ENCODE results near the gene APOC1.
A peak's percentile ranks its signal among the peaks of the same experiment; 100 is the strongest.
"Not testable (repeated sequence)": the region's sequence is repeated elsewhere in the genome, so short reads cannot be mapped to it uniquely, and the experiment has no call there.

Gene APOC1

DNA sequence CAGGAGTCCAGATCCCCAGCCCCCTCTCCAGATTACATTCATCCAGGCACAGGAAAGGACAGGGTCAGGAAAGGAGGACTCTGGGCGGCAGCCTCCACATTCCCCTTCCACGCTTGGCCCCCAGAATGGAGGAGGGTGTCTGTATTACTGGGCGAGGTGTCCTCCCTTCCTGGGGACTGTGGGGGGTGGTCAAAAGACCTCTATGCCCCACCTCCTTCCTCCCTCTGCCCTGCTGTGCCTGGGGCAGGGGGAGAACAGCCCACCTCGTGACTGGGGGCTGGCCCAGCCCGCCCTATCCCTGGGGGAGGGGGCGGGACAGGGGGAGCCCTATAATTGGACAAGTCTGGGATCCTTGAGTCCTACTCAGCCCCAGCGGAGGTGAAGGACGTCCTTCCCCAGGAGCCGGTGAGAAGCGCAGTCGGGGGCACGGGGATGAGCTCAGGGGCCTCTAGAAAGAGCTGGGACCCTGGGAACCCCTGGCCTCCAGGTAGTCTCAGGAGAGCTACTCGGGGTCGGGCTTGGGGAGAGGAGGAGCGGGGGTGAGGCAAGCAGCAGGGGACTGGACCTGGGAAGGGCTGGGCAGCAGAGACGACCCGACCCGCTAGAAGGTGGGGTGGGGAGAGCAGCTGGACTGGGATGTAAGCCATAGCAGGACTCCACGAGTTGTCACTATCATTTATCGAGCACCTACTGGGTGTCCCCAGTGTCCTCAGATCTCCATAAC lies 8.8 kb upstream of the APOC1 start, which contains the start of gene APOE:
TSS of gene APOE (plus strand) at position 360 of the 724 bp plus-strand sequence. CDS start 829 bp downstream, outside the sequence.
- Histone ChIP-seq H3K36me3 (ENCODE audit: insufficient read depth, low read length) (peaks cover 14% of the 10 kb centered on the region), H3K9ac (ENCODE audit: low read depth, low read length) (no peak within 1 kb of the TSS), H3K4me1 (ENCODE audit: control insufficient read depth, insufficient read depth, low read length) (peaks cover 5% of the 10 kb centered on the region), H3K27me3 (ENCODE audit: control insufficient read depth, insufficient read depth, low read length) (peaks cover 23% of the 10 kb centered on the region), H3K4me2 (ENCODE audit: low read length) (peak within 1 kb of the TSS; percentile 61), H3K4me3 (ENCODE audit: low read length) (peak within 1 kb of the TSS; percentile 20), H3K9me3 (replicated peaks; ENCODE audit: low read length) (no peaks in the 10 kb centered on the region)

DNA sequence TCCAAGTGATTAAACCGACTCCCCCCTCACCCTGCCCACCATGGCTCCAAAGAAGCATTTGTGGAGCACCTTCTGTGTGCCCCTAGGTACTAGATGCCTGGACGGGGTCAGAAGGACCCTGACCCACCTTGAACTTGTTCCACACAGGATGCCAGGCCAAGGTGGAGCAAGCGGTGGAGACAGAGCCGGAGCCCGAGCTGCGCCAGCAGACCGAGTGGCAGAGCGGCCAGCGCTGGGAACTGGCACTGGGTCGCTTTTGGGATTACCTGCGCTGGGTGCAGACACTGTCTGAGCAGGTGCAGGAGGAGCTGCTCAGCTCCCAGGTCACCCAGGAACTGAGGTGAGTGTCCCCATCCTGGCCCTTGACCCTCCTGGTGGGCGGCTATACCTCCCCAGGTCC lies 6.8 kb upstream of the APOC1 start:
- Histone ChIP-seq H3K36me3 (ENCODE audit: insufficient read depth, low read length) (peaks cover 3% of the 10 kb centered on the region), H3K4me1 (ENCODE audit: control insufficient read depth, insufficient read depth, low read length) (peaks cover 13% of the 10 kb centered on the region), H3K9me3 (replicated peaks; ENCODE audit: low read length) (no peaks in the 10 kb centered on the region), H3K27me3 (ENCODE audit: control insufficient read depth, insufficient read depth, low read length) (peaks cover 25% of the 10 kb centered on the region), H3K4me2 (ENCODE audit: low read length) (no peak overlapping the region), H3K4me3 (ENCODE audit: low read length) (no peak overlapping the region), H3K9ac (ENCODE audit: low read depth, low read length) (no peak overlapping the region)

DNA sequence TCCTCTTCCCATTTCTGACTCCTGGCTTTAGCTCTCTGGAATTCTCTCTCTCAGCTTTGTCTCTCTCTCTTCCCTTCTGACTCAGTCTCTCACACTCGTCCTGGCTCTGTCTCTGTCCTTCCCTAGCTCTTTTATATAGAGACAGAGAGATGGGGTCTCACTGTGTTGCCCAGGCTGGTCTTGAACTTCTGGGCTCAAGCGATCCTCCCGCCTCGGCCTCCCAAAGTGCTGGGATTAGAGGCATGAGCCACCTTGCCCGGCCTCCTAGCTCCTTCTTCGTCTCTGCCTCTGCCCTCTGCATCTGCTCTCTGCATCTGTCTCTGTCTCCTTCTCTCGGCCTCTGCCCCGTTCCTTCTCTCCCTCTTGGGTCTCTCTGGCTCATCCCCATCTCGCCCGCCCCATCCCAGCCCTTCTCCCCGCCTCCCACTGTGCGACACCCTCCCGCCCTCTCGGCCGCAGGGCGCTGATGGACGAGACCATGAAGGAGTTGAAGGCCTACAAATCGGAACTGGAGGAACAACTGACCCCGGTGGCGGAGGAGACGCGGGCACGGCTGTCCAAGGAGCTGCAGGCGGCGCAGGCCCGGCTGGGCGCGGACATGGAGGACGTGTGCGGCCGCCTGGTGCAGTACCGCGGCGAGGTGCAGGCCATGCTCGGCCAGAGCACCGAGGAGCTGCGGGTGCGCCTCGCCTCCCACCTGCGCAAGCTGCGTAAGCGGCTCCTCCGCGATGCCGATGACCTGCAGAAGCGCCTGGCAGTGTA lies 6.2 kb upstream of the APOC1 start:
- H3K4me1 ChIP-seq (ENCODE audit: control insufficient read depth, insufficient read depth, low read length): peaks cover 19% of the 10 kb centered on the region
- H3K36me3 ChIP-seq (ENCODE audit: insufficient read depth, low read length): no peaks in the 10 kb centered on the region
- H3K4me2 ChIP-seq (ENCODE audit: low read length): no peak overlapping the region
- no peak overlapping the region for H3K9ac ChIP-seq (ENCODE audit: low read depth, low read length)
- no peaks in the 10 kb centered on the region for H3K9me3 ChIP-seq (replicated peaks; ENCODE audit: low read length)
- H3K27me3 ChIP-seq (ENCODE audit: control insufficient read depth, insufficient read depth, low read length): peaks cover 26% of the 10 kb centered on the region
- no peak overlapping the region for H3K4me3 ChIP-seq (ENCODE audit: low read length)

DNA sequence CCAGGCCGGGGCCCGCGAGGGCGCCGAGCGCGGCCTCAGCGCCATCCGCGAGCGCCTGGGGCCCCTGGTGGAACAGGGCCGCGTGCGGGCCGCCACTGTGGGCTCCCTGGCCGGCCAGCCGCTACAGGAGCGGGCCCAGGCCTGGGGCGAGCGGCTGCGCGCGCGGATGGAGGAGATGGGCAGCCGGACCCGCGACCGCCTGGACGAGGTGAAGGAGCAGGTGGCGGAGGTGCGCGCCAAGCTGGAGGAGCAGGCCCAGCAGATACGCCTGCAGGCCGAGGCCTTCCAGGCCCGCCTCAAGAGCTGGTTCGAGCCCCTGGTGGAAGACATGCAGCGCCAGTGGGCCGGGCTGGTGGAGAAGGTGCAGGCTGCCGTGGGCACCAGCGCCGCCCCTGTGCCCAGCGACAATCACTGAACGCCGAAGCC lies 5.6 kb upstream of the APOC1 start:
- Histone ChIP-seq H3K36me3 (ENCODE audit: insufficient read depth, low read length) (no peaks in the 10 kb centered on the region), H3K4me1 (ENCODE audit: control insufficient read depth, insufficient read depth, low read length) (peaks cover 19% of the 10 kb centered on the region)

DNA sequence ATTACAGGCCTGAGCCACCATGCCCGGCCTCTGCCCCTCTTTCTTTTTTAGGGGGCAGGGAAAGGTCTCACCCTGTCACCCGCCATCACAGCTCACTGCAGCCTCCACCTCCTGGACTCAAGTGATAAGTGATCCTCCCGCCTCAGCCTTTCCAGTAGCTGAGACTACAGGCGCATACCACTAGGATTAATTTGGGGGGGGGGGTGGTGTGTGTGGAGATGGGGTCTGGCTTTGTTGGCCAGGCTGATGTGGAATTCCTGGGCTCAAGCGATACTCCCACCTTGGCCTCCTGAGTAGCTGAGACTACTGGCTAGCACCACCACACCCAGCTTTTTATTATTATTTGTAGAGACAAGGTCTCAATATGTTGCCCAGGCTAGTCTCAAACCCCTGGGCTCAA lies 4.6 kb upstream of the APOC1 start:
- H3K36me3 ChIP-seq (ENCODE audit: insufficient read depth, low read length): no peaks in the 10 kb centered on the region
- peaks cover 26% of the 10 kb centered on the region for H3K4me1 ChIP-seq (ENCODE audit: control insufficient read depth, insufficient read depth, low read length)
- peaks cover 24% of the 10 kb centered on the region for H3K27me3 ChIP-seq (ENCODE audit: control insufficient read depth, insufficient read depth, low read length)
- no peak overlapping the region for H3K4me2 ChIP-seq (ENCODE audit: low read length)
- H3K9me3 ChIP-seq (replicated peaks; ENCODE audit: low read length): no peaks in the 10 kb centered on the region
- no peak overlapping the region for H3K9ac ChIP-seq (ENCODE audit: low read depth, low read length)
- H3K4me3 ChIP-seq (ENCODE audit: low read length): no peak overlapping the region

More for the DNA sequence above, 5.6 kb upstream of the APOC1 start:
- Histone ChIP-seq H3K4me3 (ENCODE audit: low read length) (no peak overlapping the region), H3K9me3 (replicated peaks; ENCODE audit: low read length) (no peaks in the 10 kb centered on the region), H3K9ac (ENCODE audit: low read depth, low read length) (no peak overlapping the region), H3K27me3 (ENCODE audit: control insufficient read depth, insufficient read depth, low read length) (peaks cover 26% of the 10 kb centered on the region), H3K4me2 (ENCODE audit: low read length) (no peak overlapping the region)

DNA sequence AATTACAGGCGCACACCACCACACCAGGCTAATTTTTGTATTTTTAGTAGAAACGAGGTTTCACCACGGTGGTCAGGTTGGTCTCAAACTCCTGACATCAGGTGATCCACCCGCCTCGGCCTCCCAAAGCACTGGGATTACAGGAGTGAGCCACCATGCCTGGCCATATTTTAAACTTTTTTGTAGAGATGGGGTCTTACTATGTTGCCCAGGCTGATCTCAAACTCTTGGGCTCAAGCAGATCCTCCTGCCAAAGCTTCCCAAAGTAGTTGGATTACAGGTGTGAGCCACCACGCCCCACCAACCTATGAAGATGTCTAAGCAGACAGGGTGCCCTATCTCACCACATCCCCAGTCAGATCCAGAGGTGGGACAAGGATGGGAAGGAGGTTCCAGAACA lies 2.5 kb upstream of the APOC1 start:
- not testable (repeated sequence) for H3K27me3 ChIP-seq (ENCODE audit: control insufficient read depth, insufficient read depth, low read length); H3K36me3 ChIP-seq (ENCODE audit: insufficient read depth, low read length); H3K4me3 ChIP-seq (ENCODE audit: low read length); H3K4me2 ChIP-seq (ENCODE audit: low read length); H3K9me3 ChIP-seq (replicated peaks; ENCODE audit: low read length); H3K9ac ChIP-seq (ENCODE audit: low read depth, low read length)
- H3K4me1 ChIP-seq (ENCODE audit: control insufficient read depth, insufficient read depth, low read length): peaks cover 22% of the 10 kb centered on the region

DNA sequence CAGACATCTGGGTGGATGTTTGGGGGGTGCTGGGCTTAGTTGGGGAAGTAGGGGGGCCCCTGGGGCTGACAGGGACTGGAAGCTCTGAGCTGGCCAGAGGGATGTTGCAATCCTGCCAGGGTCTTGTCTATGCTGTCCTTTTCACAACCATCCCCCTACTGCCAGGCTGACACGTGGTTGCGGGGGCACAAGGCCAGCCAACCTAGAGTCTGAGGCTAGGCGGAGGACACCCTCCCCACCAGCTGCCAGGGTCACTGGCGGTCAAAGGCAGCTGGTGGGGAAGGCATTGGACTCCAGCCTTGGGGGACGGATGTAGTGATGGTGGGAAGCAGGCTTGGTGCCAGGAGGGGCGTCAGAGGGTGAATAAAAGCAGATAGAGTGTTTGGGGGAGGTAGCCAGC lies 1.6 kb upstream of the APOC1 start:
- Histone ChIP-seq H3K36me3 (ENCODE audit: insufficient read depth, low read length) (no peaks in the 10 kb centered on the region), H3K4me2 (ENCODE audit: low read length) (no peak overlapping the region), H3K9me3 (replicated peaks; ENCODE audit: low read length) (no peaks in the 10 kb centered on the region), H3K4me3 (ENCODE audit: low read length) (no peak overlapping the region), H3K9ac (ENCODE audit: low read depth, low read length) (no peak overlapping the region), H3K4me1 (ENCODE audit: control insufficient read depth, insufficient read depth, low read length) (peaks cover 22% of the 10 kb centered on the region), H3K27me3 (ENCODE audit: control insufficient read depth, insufficient read depth, low read length) (peaks cover 6% of the 10 kb centered on the region)

DNA sequence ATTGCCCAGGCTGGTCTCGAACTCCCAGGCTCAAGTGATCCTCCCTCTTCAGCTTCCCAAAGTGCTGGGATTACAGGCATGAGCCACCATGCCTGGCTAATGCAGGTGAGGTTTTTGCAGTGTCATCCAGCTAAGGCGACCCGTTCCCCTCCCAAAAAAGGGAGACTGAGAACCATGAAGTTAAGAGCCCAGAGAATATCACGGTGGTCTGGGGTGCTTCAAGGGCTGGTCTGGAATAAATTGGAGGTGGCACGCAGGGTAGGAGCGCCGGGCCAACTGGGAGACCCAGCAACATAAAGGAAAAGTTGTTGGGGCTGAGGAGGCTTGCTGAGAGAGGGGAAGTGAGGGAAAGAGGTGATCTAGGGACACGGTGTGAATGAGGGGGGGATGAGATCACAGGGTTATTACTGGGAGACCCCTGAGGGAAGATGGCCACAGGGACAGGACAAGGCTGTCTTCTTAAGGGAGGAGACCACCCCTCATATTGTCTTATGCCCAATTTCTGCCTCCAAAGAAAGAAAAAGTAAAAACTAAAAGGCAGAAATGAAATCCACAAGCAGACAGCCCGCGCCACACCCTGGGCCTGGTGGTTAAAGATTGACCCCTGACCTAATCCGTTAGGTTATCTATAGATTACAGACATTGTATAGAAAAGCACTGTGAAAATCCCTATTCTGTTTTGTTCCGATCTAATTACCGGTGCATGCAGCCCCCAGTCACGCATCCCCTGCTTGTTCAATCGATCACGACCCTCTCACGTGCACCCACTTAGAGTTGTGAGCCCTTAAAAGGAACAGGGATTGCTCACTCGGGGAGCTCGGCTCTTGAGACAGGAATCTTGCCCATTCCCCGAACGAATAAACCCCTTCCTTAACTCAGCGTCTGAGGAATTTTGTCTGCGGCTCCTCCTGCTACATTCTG lies 636 bp upstream of the APOC1 start:
- H3K4me1 ChIP-seq (ENCODE audit: control insufficient read depth, insufficient read depth, low read length): peaks cover 22% of the 10 kb centered on the region
- peak overlapping the region; percentile 78 for H3K4me2 ChIP-seq (ENCODE audit: low read length)
- not testable (repeated sequence) for H3K27me3 ChIP-seq (ENCODE audit: control insufficient read depth, insufficient read depth, low read length); H3K9me3 ChIP-seq (replicated peaks; ENCODE audit: low read length); H3K36me3 ChIP-seq (ENCODE audit: insufficient read depth, low read length); H3K9ac ChIP-seq (ENCODE audit: low read depth, low read length); H3K4me3 ChIP-seq (ENCODE audit: low read length)

DNA sequence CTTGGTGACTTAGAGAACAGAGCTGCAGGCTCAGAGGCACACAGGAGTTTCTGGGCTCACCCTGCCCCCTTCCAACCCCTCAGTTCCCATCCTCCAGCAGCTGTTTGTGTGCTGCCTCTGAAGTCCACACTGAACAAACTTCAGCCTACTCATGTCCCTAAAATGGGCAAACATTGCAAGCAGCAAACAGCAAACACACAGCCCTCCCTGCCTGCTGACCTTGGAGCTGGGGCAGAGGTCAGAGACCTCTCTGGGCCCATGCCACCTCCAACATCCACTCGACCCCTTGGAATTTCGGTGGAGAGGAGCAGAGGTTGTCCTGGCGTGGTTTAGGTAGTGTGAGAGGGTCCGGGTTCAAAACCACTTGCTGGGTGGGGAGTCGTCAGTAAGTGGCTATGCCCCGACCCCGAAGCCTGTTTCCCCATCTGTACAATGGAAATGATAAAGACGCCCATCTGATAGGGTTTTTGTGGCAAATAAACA lies 9.9 kb downstream of the APOC1 start:
- Histone ChIP-seq H3K9me3 (replicated peaks; ENCODE audit: low read length) (no peaks in the 10 kb centered on the region), H3K4me2 (ENCODE audit: low read length) (no peak overlapping the region), H3K9ac (ENCODE audit: low read depth, low read length) (no peak overlapping the region), H3K36me3 (ENCODE audit: insufficient read depth, low read length) (no peaks in the 10 kb centered on the region), H3K4me1 (ENCODE audit: control insufficient read depth, insufficient read depth, low read length) (peaks cover 29% of the 10 kb centered on the region), H3K27me3 (ENCODE audit: control insufficient read depth, insufficient read depth, low read length) (peaks cover 14% of the 10 kb centered on the region), H3K4me3 (ENCODE audit: low read length) (no peak overlapping the region)

DNA sequence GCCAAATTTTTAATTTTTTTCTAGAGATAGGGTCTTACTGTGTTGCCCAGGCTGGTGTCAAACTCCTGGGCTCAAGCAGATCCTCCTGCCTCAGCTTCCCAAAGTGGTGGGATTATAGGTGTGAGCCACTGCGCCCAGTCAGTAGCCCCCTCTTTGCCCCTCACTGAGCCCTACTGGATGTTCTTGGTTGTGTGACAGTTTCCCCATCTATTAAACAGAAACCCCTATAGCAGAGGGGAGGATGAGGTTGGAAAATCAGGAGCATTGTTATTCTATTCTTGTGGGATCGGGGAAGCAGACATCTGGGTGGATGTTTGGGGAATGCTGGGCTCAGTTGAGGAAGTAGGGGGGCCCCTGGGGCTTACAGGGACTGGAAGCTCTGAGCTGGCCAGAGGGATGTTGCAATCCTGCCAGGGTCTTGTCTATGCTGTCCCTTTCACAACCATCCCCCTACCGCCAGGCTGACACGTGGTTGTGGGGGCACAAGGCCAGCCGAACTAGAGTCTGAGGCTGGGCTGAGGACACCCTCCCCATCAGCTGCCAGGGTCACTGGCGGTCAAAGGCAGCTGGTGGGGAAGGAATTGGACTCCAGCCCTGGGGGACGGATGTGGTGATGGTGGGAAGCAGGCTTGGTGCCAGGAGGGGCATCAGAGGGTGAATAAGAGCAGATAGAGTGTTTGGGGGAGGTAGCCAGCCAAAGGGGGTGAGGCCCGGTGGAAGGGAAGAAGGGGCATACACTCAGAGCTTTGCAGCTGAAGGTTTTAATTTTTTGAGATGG lies 10.9 kb downstream of the APOC1 start:
- Histone ChIP-seq H3K4me1 (ENCODE audit: control insufficient read depth, insufficient read depth, low read length) (peaks cover 29% of the 10 kb centered on the region), H3K4me2 (ENCODE audit: low read length) (peak overlapping the region; percentile 7), H3K36me3 (ENCODE audit: insufficient read depth, low read length) (no peaks in the 10 kb centered on the region), H3K9ac (ENCODE audit: low read depth, low read length) (no peak overlapping the region), H3K4me3 (ENCODE audit: low read length) (no peak overlapping the region), H3K9me3 (replicated peaks; ENCODE audit: low read length) (no peaks in the 10 kb centered on the region), H3K27me3 (ENCODE audit: control insufficient read depth, insufficient read depth, low read length) (peaks cover 14% of the 10 kb centered on the region)

Measured in skeletal muscle satellite cell (primary cell).